Measurements from ENCODE around the gene GSG1.
"Not testable (repeated sequence)": the region's sequence is repeated elsewhere in the genome, so short reads cannot be mapped to it uniquely, and the experiment has no call there.

GSG1 gene

GRCh38 chr12:13046964-13047363 is 56.5 kb downstream of the GSG1 start:
- no peak for DNase-seq

GRCh38 chr12:13045816-13046215 is 57.7 kb downstream of the GSG1 start:
- DNase-seq = no peak

GRCh38 chr12:13044906-13045299 is 58.6 kb downstream of the GSG1 start:
- DNase-seq = no peak

GRCh38 chr12:13044002-13044905 is 59.2 kb downstream of the GSG1 start, which contains the start of gene FAM234B:
Gene FAM234B, plus strand, starts transcription at chr12:13044381. Its CDS starts 23 bp downstream, at chr12:13044404.
- peak; percentile 38 for DNase-seq

- no peak for DNase-seq
Measured at GRCh38 chr12:13042666-13043230, 60.7 kb downstream of the GSG1 start.

- no peak for DNase-seq
Measured at GRCh38 chr12:13041224-13041623, 62.2 kb downstream of the GSG1 start.

- DNase-seq = no peak
Measured at GRCh38 chr12:13039328-13039956, 64.0 kb downstream of the GSG1 start.

- no peak for DNase-seq
Measured at GRCh38 chr12:13038491-13039161, 64.8 kb downstream of the GSG1 start.

- DNase-seq = no peak
Measured at GRCh38 chr12:13036881-13037280, 66.6 kb downstream of the GSG1 start.

GRCh38 chr12:13035335-13035734 is 68.1 kb downstream of the GSG1 start:
- not testable (repeated sequence) for DNase-seq
